WTC11 (cell line): ENCODE results near the gene PAIP1. TPM values are rescaled to one million over a fixed set of nuclear protein-coding genes. Genes with fewer than 3 reads are reported as not detected.

ENCODE experiments used
- ATAC-seq: fragments of 200-7000 bp; cut with Tn5 transposase; 2 replicates; pipeline ENCODE4 v1.10.0; 2021; ENCODE audit warnings: mild to moderate bottlenecking, moderate library complexity
- CTCF ChIA-PET: fragments of 300-600 bp; sonication (Branson Sonifier 250); formaldehyde crosslinking; loops from one replicate; lab custom pipeline; 2021; ENCODE audit warnings: antibody characterized with exemption; lab: Charles Lee
- POLR2A ChIA-PET: fragments of 350-600 bp; sonication (Branson Sonifier 250); formaldehyde crosslinking; loops from one replicate; lab custom pipeline; 2021; ENCODE audit warnings: antibody characterized with exemption; lab: Charles Lee
- DNase-seq: peaks from one replicate; pipeline ENCODE4 v3.0.0; 2021; ENCODE audit warnings: low spot score
- H3K27ac Mint-ChIP-seq: 2 replicates; pipeline ENCODE4 v1.8.0; 2021; ENCODE audit warnings: mixed read lengths
- H3K27me3 Mint-ChIP-seq: 2 replicates; pipeline ENCODE4 v1.8.0; 2021; ENCODE audit warnings: low read depth, mild to moderate bottlenecking, moderate library complexity, mixed read lengths
- H3K36me3 Mint-ChIP-seq: 2 replicates; pipeline ENCODE4 v1.8.0; 2021; ENCODE audit warnings: mixed read lengths
- H3K4me1 Mint-ChIP-seq: 2 replicates; pipeline ENCODE4 v1.8.0; 2022; ENCODE audit warnings: mixed read lengths
- H3K4me3 Mint-ChIP-seq: 2 replicates; pipeline ENCODE4 v1.8.0; 2021; ENCODE audit warnings: mild to moderate bottlenecking, moderate library complexity, mixed read lengths
- H3K9me3 Mint-ChIP-seq: 2 replicates; pipeline ENCODE4 v1.8.0; 2021; ENCODE audit warnings: mixed read lengths
- AR ChIP-seq: fragments of 250-450 bp; sonication (Bioruptor Pico); IDR thresholded peaks from 2 replicates; pipeline ENCODE4 v1.9.0; 2021; ENCODE audit warnings: mild to moderate bottlenecking
- CDX4 ChIP-seq: fragments of 250-450 bp; sonication (Bioruptor Pico); IDR thresholded peaks from 2 replicates; pipeline ENCODE4 v1.9.0; 2021; ENCODE audit warnings: moderate library complexity, mild to moderate bottlenecking, inconsistent platforms, borderline replicate concordance
- ESRRA ChIP-seq: sonication (generic); formaldehyde crosslinking; IDR thresholded peaks from 2 replicates; pipeline ENCODE4 v1.8.1; 2022; ENCODE audit warnings: mild to moderate bottlenecking, missing genetic modification reagents, borderline replicate concordance
- FOXK1 ChIP-seq: sonication (generic); formaldehyde crosslinking; IDR thresholded peaks from 2 replicates; pipeline ENCODE4 v1.8.0; 2022; ENCODE audit warnings: mild to moderate bottlenecking, moderate library complexity, missing genetic modification reagents
- SMAD4 ChIP-seq: sonication (generic); formaldehyde crosslinking; IDR thresholded peaks from 2 replicates; pipeline ENCODE4 v1.8.0; 2022; ENCODE audit warnings: mild to moderate bottlenecking, missing genetic modification reagents
- TEAD4 ChIP-seq: sonication (generic); formaldehyde crosslinking; IDR thresholded peaks from 2 replicates; pipeline ENCODE4 v1.8.0; 2022; ENCODE audit warnings: mild to moderate bottlenecking, missing genetic modification reagents
- TP53 ChIP-seq: sonication (generic); formaldehyde crosslinking; IDR thresholded peaks from 2 replicates; pipeline ENCODE4 v1.8.1; 2023; ENCODE audit warnings: mild to moderate bottlenecking, missing genetic modification reagents
- USF1 ChIP-seq: sonication (generic); formaldehyde crosslinking; IDR thresholded peaks from 2 replicates; pipeline ENCODE4 v1.8.0; 2022; ENCODE audit warnings: mild to moderate bottlenecking, missing genetic modification reagents
- ZNF232 ChIP-seq: sonication (generic); formaldehyde crosslinking; IDR thresholded peaks from 2 replicates; pipeline ENCODE4 v1.8.0; 2022; ENCODE audit warnings: mild to moderate bottlenecking, missing genetic modification reagents
- ZNF317 ChIP-seq: sonication (generic); formaldehyde crosslinking; IDR thresholded peaks from 2 replicates; pipeline ENCODE4 v1.8.1; 2023; ENCODE audit warnings: low read depth, mild to moderate bottlenecking, moderate library complexity, missing genetic modification reagents, borderline replicate concordance
- ZNF396 ChIP-seq: fragments of 250-450 bp; sonication (Bioruptor Pico); IDR thresholded peaks from 2 replicates; pipeline ENCODE4 v1.8.0; 2021; ENCODE audit warnings: mild to moderate bottlenecking, moderate library complexity, borderline replicate concordance
- total RNA-seq: library from RNA; stranded (reverse); gene quantifications from 3 replicates; pipeline ENCODE4 v1.2.3, GENCODE V29; 2021
- TF ChIP-seq, protein P1 (sequence below): sonication (generic); formaldehyde crosslinking; IDR thresholded peaks from 2 replicates; pipeline ENCODE4 v1.8.0; 2023; ENCODE audit warnings: missing genetic modification reagents, mild to moderate bottlenecking, borderline replicate concordance
- TF ChIP-seq, protein P2 (sequence below): sonication (generic); formaldehyde crosslinking; IDR thresholded peaks from 2 replicates; pipeline ENCODE4 v1.8.1; 2022; ENCODE audit warnings: missing genetic modification reagents, borderline replicate concordance

PAIP1 gene
- total RNA-seq, 1 experiment from 2014 or later = 82.5 TPM

DNA sequence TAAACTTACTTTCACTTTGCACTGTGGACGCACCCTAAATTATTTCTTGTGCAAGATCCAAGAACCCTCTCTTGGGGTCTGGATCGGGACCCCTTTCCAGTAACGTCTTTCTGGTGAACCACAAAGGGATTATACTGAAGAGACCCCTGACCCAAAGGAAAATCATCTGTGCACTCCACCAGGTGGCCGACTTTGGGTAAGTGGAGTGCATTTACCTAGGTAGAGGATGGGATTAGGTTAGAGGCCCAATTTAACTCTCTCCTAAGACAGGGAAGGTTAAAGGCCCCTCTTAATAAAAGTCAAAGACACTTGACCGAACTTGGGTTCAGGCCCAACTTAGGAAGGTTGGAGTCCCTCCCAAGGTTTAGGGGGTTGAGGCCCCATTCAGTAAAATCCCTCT, 8.2 kb upstream of the PAIP1 start:
- peak; percentile 65 for ATAC-seq
- TF ChIP-seq ESRRA (CRISPR knock-in tag) (no peak), SMAD4 (CRISPR knock-in tag) (no peak), CDX4 (CRISPR knock-in tag) (no peak)
- ChIA-PET POLR2A (no interaction called here), CTCF (no interaction called here)
- Mint-ChIP-seq H3K4me1 (peaks cover 4% of the 10 kb centered on the region), H3K27ac (no peak overlapping the region), H3K9me3 (no peaks in the 10 kb centered on the region), H3K27me3 (no peaks in the 10 kb centered on the region), H3K36me3 (no peaks in the 10 kb centered on the region), H3K4me3 (no peak overlapping the region)
- DNase-seq = no peak

GRCh38 chr5:43564289-43564850, 7.5 kb upstream of the PAIP1 start:
- H3K36me3 Mint-ChIP-seq = no peaks in the 10 kb centered on the region
- POLR2A ChIA-PET = no interaction called here
- H3K27me3 Mint-ChIP-seq = no peaks in the 10 kb centered on the region
- H3K9me3 Mint-ChIP-seq = no peaks in the 10 kb centered on the region
- no peak for TF ChIP-seq TEAD4 (CRISPR knock-in tag)
- TF ChIP-seq ZNF317 (CRISPR knock-in tag) = no peak
- no peak for TF ChIP-seq FOXK1 (CRISPR knock-in tag)
- TF ChIP-seq, protein P1, sequence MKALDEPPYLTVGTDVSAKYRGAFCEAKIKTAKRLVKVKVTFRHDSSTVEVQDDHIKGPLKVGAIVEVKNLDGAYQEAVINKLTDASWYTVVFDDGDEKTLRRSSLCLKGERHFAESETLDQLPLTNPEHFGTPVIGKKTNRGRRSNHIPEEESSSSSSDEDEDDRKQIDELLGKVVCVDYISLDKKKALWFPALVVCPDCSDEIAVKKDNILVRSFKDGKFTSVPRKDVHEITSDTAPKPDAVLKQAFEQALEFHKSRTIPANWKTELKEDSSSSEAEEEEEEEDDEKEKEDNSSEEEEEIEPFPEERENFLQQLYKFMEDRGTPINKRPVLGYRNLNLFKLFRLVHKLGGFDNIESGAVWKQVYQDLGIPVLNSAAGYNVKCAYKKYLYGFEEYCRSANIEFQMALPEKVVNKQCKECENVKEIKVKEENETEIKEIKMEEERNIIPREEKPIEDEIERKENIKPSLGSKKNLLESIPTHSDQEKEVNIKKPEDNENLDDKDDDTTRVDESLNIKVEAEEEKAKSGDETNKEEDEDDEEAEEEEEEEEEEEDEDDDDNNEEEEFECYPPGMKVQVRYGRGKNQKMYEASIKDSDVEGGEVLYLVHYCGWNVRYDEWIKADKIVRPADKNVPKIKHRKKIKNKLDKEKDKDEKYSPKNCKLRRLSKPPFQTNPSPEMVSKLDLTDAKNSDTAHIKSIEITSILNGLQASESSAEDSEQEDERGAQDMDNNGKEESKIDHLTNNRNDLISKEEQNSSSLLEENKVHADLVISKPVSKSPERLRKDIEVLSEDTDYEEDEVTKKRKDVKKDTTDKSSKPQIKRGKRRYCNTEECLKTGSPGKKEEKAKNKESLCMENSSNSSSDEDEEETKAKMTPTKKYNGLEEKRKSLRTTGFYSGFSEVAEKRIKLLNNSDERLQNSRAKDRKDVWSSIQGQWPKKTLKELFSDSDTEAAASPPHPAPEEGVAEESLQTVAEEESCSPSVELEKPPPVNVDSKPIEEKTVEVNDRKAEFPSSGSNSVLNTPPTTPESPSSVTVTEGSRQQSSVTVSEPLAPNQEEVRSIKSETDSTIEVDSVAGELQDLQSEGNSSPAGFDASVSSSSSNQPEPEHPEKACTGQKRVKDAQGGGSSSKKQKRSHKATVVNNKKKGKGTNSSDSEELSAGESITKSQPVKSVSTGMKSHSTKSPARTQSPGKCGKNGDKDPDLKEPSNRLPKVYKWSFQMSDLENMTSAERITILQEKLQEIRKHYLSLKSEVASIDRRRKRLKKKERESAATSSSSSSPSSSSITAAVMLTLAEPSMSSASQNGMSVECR (CRISPR knock-in tag) = no peak
- no peak for TF ChIP-seq AR (CRISPR knock-in tag)
- TF ChIP-seq, all 79 proteins: peak for 0
- peaks cover 8% of the 10 kb centered on the region for H3K4me1 Mint-ChIP-seq
- no peak for DNase-seq
- no peak for ATAC-seq
- CTCF ChIA-PET = interaction anchor here (1.3 kb wide), 1 partner anchor 67 kb away, joined by 3 read pairs; no protein-coding TSS in a partner anchor
- no peak overlapping the region for H3K4me3 Mint-ChIP-seq
- H3K27ac Mint-ChIP-seq = no peak overlapping the region

DNA sequence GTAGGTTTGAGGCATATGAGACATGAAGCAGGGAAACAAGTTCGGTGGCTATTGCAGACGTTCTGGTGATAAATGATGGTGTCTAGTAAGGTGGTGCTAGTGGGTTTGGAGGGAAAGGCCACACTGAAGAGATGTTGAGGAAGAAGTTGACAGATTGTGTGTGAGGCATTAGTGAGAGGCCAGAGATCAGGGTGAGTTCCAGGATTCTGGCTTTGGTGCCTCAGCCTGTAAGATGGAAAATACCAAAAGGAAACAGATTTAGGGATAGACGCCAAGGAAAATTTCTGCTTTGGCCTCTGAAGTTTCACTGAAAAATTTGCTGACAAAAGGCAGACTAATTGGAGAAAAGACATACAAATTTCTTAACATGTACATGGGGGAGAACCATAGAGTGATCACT, 6.4 kb upstream of the PAIP1 start:
- Mint-ChIP-seq H3K4me1 (peaks cover 8% of the 10 kb centered on the region), H3K9me3 (no peaks in the 10 kb centered on the region), H3K4me3 (no peak overlapping the region), H3K27ac (no peak overlapping the region), H3K36me3 (no peaks in the 10 kb centered on the region), H3K27me3 (no peaks in the 10 kb centered on the region)
- ChIA-PET POLR2A (no interaction called here), CTCF (interaction anchor here (1.3 kb wide), 1 partner anchor 68 kb away, joined by 3 read pairs; no protein-coding TSS in a partner anchor)
- no peak for ATAC-seq
- no peak for DNase-seq
- no peak for TF ChIP-seq USF1 (CRISPR knock-in tag)
- no peak for TF ChIP-seq ZNF232 (CRISPR knock-in tag)
- TF ChIP-seq, protein P2, sequence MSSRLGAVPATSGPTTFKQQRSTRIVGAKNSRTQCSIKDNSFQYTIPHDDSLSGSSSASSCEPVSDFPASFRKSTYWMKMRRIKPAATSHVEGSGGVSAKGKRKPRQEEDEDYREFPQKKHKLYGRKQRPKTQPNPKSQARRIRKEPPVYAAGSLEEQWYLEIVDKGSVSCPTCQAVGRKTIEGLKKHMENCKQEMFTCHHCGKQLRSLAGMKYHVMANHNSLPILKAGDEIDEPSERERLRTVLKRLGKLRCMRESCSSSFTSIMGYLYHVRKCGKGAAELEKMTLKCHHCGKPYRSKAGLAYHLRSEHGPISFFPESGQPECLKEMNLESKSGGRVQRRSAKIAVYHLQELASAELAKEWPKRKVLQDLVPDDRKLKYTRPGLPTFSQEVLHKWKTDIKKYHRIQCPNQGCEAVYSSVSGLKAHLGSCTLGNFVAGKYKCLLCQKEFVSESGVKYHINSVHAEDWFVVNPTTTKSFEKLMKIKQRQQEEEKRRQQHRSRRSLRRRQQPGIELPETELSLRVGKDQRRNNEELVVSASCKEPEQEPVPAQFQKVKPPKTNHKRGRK (CRISPR knock-in tag) = no peak
- no peak for TF ChIP-seq ZNF396 (CRISPR knock-in tag)
- TF ChIP-seq FOXK1 (CRISPR knock-in tag) = no peak
- TF ChIP-seq, protein P1 (CRISPR knock-in tag) = no peak
- no peak for TF ChIP-seq TP53 (CRISPR knock-in tag)
